Choroid plexus epithelial cell (primary cell): Measurements from ENCODE around the gene ZNF516.

ENCODE experiments used
- DNase-seq: peaks from one replicate; pipeline ENCODE4 v3.0.0-alpha.2; 2010; ENCODE audit warnings: low read depth
- H3K4me3 ChIP-seq: 2 replicates; pipeline ENCODE4 v1.5.1; 2011; ENCODE audit warnings: low read depth, mild to moderate bottlenecking, control low read depth, low read length, moderate library complexity
- CTCF ChIP-seq: conservative IDR thresholded peaks from 2 replicates; pipeline ENCODE4 v1.5.1; 2011; ENCODE audit warnings: low read depth, mild to moderate bottlenecking, control low read depth, inconsistent platforms, low read length, moderate library complexity

Gene ZNF516

GRCh38 chr18:76338088-76338487, 157.0 kb downstream of the ZNF516 start:
- H3K4me3 ChIP-seq = no peak overlapping the region
- TF ChIP-seq CTCF = no peak
- DNase-seq = no peak

GRCh38 chr18:76335859-76336640, 159.0 kb downstream of the ZNF516 start:
- no peak for DNase-seq
- no peak for TF ChIP-seq CTCF
- no peak overlapping the region for H3K4me3 ChIP-seq

DNA sequence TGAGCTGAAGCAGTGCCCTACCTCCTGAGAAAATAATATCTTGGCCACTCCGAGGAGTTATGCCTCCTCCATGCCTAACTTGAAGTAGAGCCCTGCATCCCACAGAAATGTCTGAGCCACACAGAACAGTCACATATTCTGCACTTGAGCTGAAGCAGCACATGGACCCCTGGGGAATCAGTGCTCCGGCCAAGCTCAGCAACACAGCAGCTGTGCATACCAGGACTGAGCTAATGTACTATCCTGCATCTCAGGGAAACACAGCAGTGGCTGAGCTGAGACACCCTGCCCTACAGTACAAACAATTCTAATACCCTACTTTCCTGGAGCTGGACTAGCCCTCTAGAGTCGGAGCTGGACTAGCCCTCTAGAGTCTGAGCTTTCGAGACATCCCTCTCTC, 166.9 kb downstream of the ZNF516 start:
- H3K4me3 ChIP-seq = no peak overlapping the region
- TF ChIP-seq CTCF = no peak
- no peak for DNase-seq

DNA sequence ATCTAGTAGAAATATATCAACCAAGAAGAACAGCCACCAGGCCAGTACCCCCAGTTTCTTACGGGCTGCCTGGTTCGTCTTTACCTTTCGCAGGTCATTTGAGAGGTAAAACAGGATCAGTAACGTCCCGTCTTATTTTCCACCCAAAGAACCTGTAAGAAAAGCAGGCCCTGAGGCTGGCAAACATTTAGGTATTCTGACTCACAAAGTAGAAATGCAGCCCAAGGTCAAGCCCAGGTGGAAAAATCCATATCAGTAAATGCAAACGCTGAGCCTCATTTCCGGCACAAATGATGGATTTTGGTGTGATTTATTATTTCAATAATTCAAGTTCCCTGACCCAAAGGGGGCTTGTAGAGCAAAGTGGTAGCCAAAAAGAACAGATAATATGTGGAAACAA, 171.2 kb downstream of the ZNF516 start:
- DNase-seq = no peak
- no peak overlapping the region for H3K4me3 ChIP-seq
- TF ChIP-seq CTCF = no peak

DNA sequence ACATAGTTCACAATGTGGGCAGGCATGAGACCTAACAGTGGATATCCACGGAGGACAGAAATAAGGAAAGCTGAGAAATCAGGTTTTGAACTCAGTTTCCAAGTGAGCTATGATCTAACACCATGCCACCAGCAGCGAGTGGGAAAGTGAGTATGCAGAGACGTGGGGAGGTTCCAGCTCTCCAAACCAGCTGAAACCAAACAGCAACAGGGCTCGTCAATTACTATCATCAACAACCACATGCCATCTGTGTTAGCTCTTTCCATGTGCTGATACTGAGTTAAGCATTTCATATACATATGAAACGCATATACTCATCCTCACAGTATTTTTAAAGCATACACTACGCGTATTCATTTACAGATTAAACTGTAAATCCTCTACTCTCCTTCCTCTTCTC, 172.4 kb downstream of the ZNF516 start:
- no peak for TF ChIP-seq CTCF
- no peak for DNase-seq
- H3K4me3 ChIP-seq = no peak overlapping the region

GRCh38 chr18:76319366-76319765, 175.7 kb downstream of the ZNF516 start:
- no peak for TF ChIP-seq CTCF
- DNase-seq = no peak
- no peak overlapping the region for H3K4me3 ChIP-seq

GRCh38 chr18:76318607-76319006, 176.4 kb downstream of the ZNF516 start:
- TF ChIP-seq CTCF = no peak
- no peak for DNase-seq

More at GRCh38 chr18:76318607-76319006, 176.4 kb downstream of the ZNF516 start:
- no peak overlapping the region for H3K4me3 ChIP-seq
